ENCODE data around the gene TIGD4. TPM values are rescaled to one million over a fixed set of nuclear protein-coding genes. Genes with fewer than 3 reads are reported as not detected.

The TIGD4 gene
- total and polyA plus RNA-seq, 4 donors: 0.33 to 2.1 (median 0.82) TPM

DNA sequence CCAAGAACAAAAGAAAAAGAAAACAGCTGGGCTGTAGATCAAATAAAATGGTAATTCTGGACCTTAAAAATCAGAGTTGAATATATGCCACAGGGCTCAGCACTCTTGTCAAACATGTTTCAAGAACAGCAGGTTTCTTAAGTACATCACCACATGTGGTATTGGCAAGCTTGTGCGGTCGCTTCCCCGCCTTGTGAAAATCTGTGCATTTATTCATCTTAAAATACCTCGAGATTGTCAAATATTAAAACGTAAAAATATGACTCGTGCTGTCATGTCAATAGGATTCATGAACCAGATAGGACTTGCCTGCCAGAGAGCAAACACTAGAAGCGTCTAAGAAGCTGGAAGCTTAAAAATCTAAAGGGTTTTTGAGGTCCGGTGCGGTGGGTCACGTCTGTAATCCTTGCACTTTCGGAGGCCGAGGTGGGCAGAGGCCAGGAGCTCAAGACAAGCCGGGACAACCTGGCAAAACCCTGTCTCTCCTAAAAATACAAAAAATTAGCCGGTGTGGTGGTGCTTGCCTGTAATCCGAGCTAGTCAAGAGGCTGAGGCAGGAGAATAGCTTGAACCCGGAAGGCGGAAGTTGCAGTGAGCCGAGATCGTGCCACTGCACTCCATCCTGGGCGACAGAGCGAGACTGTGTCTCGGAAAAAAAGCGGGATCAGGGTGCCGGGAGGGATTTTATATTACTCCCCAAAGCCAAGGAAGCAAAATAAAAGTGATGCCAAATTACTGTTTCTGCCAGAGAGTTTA, 59.6 kb downstream of the TIGD4 start:
- Histone ChIP-seq H3K4me1 (ENCODE audit: control insufficient read depth in 5 of 5, insufficient read depth in 5 of 5, low read length in 5 of 5) (no peaks in the 10 kb centered on the region), H3K27ac (ENCODE audit: low read depth in 1 of 2, low read length in 1 of 2) (peak overlapping the region in 1 of 2 donors; percentile 57), H3K27me3 (ENCODE audit: control insufficient read depth in 3 of 3, insufficient read depth in 3 of 3, low read length in 2 of 3) (no peaks in the 10 kb centered on the region), H3K36me3 (ENCODE audit: control insufficient read depth in 4 of 4, insufficient read depth in 4 of 4, low read length in 4 of 4) (no peaks in the 10 kb centered on the region), H3K4me3 (no peak overlapping the region), H3K9ac (ENCODE audit: insufficient read depth in 1 of 2, low read length in 2 of 2) (no peak overlapping the region), H3K9me3 (ENCODE audit: control insufficient read depth in 4 of 4, insufficient read depth in 3 of 4, low read length in 3 of 4) (peaks cover 0 to 2% (median 0%) of the 10 kb centered on the region in 4 donors)
- WGBS, 2 donors: 67 to 82% methylated on average over 24 of the region's 24 CpGs
- ATAC-seq (ENCODE audit: insufficient read depth, low FRiP score) (peak; percentile 47), DNase-seq (peak in 2 of 3 donors; percentile 10 to 51)
- TF ChIP-seq, protein P1, sequence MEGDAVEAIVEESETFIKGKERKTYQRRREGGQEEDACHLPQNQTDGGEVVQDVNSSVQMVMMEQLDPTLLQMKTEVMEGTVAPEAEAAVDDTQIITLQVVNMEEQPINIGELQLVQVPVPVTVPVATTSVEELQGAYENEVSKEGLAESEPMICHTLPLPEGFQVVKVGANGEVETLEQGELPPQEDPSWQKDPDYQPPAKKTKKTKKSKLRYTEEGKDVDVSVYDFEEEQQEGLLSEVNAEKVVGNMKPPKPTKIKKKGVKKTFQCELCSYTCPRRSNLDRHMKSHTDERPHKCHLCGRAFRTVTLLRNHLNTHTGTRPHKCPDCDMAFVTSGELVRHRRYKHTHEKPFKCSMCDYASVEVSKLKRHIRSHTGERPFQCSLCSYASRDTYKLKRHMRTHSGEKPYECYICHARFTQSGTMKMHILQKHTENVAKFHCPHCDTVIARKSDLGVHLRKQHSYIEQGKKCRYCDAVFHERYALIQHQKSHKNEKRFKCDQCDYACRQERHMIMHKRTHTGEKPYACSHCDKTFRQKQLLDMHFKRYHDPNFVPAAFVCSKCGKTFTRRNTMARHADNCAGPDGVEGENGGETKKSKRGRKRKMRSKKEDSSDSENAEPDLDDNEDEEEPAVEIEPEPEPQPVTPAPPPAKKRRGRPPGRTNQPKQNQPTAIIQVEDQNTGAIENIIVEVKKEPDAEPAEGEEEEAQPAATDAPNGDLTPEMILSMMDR (IDR thresholded peaks at IDR 0.05; ENCODE audit: control extremely low read depth, extremely low read depth): no peak

Other genes with a start within 250 kb of the TIGD4 start
- gene FBXW7, start 243.6 kb downstream of the TIGD4 start, total RNA-seq: 10 to 100 TPM; 29.6 to 82.1 TPM
- gene FBXW7, start 243.6 kb downstream of the TIGD4 start, polyA plus RNA-seq: 10 to 100 TPM in 1 of 2 donors, 1 to 10 TPM in 1; 7.6 to 11.5 TPM
- gene TMEM154, start 99.7 kb downstream of the TIGD4 start, total RNA-seq: 10 to 100 TPM; 10.2 to 18.9 TPM
- 1 to 10 TPM; 1.6 to 6.7 TPM for gene TMEM154, start 99.7 kb downstream of the TIGD4 start, polyA plus RNA-seq
- 10 to 100 TPM; 28.6 to 65.8 TPM for gene ARFIP1, start 224 bp upstream of the TIGD4 start, total RNA-seq
- gene ARFIP1, start 224 bp upstream of the TIGD4 start, polyA plus RNA-seq: 10 to 100 TPM; 20.9 to 21.6 TPM
- 10 to 100 TPM; 11.7 to 27.2 TPM for gene FHDC1, start 156.6 kb upstream of the TIGD4 start, total RNA-seq
- 10 to 100 TPM in 1 of 2 donors, 1 to 10 TPM in 1; 4.3 to 22.8 TPM for gene FHDC1, start 156.6 kb upstream of the TIGD4 start, polyA plus RNA-seq